Measurements from ENCODE around the gene ACR. TPM values are rescaled to one million over a fixed set of nuclear protein-coding genes. Genes with fewer than 3 reads are reported as not detected.

Gene ACR
- total and polyA plus RNA-seq, 2 experiments from 2014 or later, result not detected

- no peak for TF ChIP-seq ZNF462 (CRISPR knock-in tag; IDR thresholded peaks at IDR 0.05)
- no peak for TF ChIP-seq ZNF114 (CRISPR knock-in tag; IDR thresholded peaks at IDR 0.05)
- no peak for TF ChIP-seq POLR2AphosphoS5 (IDR thresholded peaks at IDR 0.05; ENCODE audit: low read depth)
- no peak for TF ChIP-seq CREB1 (CRISPR knock-in tag; IDR thresholded peaks at IDR 0.05; ENCODE audit: low read depth)
- no peak for TF ChIP-seq ZNF331 (CRISPR knock-in tag; IDR thresholded peaks at IDR 0.05; ENCODE audit: low read depth)
- TF ChIP-seq NANOG (IDR thresholded peaks at IDR 0.05; ENCODE audit: borderline replicate concordance), result no peak
These were observed 41.7 kb upstream of the ACR start (continued) for GRCh38 chr22:50696251-50696798.

- Histone ChIP-seq H3F3A (replicated peaks; ENCODE audit: low read depth) (peaks cover 5% of the 10 kb centered on the region; the same call in 1 of the 2 replicates), H3K4me2 (peak overlapping the region; percentile 74), H3K36me3 (ENCODE audit: insufficient read depth) (no peaks in the 10 kb centered on the region), H2AFZ (peak overlapping the region; percentile 72; the same call in 1 of the 2 replicates), H3K4me1 (ENCODE audit: insufficient read depth) (no peaks in the 10 kb centered on the region), H3K27me3 (ENCODE audit: insufficient read depth) (peaks cover 19% of the 10 kb centered on the region), H3K27ac (ENCODE audit: low read depth) (no peak overlapping the region), H4K20me1 (replicated peaks; ENCODE audit: insufficient read depth) (no peaks in the 10 kb centered on the region), H3K79me2 (replicated peaks; ENCODE audit: insufficient read depth) (no peaks in the 10 kb centered on the region), H3K4me3 (peak overlapping the region; percentile 53), H3K9me2 (ENCODE audit: insufficient read depth) (no peaks in the 10 kb centered on the region)
- ATAC-seq (peak; percentile 79), DNase-seq (ENCODE audit: low spot score) (peak; percentile 74)
- Mint-ChIP-seq H3K4me3 (peak overlapping the region; percentile 72), H3K36me3 (ENCODE audit: low read depth) (no peaks in the 10 kb centered on the region; the same call in 2 of the 3 replicates), H3K27me3 (ENCODE audit: insufficient read depth, low read depth, poor library complexity) (peaks cover 33% of the 10 kb centered on the region), H3K27ac (no peak overlapping the region), H3K9me3 (no peaks in the 10 kb centered on the region; the same call in 2 of the 3 replicates), H3K4me1 (peaks cover 8% of the 10 kb centered on the region; the same call in 2 of the 3 replicates)
- TF ChIP-seq CTCF (conservative IDR thresholded peaks at IDR 0.05; ENCODE audit: low read depth in 2 of 2) (peak; percentile 77 to 79), POLR2AphosphoS5 (IDR thresholded peaks at IDR 0.05; ENCODE audit: low read depth) (no peak), STAT1 (IDR thresholded peaks at IDR 0.05; ENCODE audit: unreplicated experiment) (no peak), CREB1 (CRISPR knock-in tag; IDR thresholded peaks at IDR 0.05; ENCODE audit: low read depth) (no peak)
These were observed 41.0 kb upstream of the ACR start for GRCh38 chr22:50696799-50697561.
